ENCODE measurements around the gene KRT7.
"Not testable (repeated sequence)": the region's sequence is repeated elsewhere in the genome, so short reads cannot be mapped to it uniquely, and the experiment has no call there.

Gene KRT7

DNA sequence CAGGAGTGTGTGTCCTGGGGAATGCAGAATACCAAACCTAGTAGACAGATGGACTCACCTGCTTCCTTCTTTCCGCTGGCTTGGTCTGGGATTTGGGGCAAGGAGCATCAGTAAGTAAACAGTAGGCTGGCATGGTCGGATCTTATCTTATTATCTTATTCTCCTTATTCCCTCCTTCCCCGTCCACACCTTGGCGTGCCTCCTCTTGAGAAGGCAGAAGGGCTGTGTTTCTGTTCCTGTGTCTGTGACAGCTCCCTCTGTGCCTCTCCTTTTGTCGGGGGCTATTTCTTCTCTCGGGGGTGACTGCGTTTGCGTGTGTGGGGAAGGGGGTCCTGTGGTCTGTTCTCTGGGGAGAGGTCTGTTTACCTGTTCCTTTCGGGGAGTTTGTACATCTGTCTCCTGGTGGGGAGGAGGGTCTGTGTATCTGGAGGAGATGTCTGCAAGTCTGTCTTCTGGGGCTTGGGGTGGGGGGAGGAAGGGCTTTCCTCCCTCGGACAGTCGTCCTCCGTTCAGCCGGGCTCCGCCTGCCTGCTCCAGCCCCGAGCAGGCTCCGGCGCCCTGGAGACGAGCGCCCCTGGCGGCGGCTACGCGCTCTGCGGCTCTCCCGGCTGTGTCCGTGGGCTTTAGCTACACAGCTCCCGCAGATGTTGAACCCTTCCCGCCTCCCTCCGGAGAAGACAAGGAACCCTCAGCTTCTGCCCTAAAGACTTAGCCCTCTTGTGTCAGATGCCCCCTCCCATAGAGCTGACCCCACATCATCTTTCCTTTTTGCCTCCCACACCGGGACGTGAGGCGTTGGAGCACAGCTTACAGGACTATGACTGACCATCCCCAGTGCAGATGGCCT lies 45.8 kb downstream of the KRT7 start:
- peak; percentile 84 for DNase-seq (ENCODE audit: low spot score)

DNA sequence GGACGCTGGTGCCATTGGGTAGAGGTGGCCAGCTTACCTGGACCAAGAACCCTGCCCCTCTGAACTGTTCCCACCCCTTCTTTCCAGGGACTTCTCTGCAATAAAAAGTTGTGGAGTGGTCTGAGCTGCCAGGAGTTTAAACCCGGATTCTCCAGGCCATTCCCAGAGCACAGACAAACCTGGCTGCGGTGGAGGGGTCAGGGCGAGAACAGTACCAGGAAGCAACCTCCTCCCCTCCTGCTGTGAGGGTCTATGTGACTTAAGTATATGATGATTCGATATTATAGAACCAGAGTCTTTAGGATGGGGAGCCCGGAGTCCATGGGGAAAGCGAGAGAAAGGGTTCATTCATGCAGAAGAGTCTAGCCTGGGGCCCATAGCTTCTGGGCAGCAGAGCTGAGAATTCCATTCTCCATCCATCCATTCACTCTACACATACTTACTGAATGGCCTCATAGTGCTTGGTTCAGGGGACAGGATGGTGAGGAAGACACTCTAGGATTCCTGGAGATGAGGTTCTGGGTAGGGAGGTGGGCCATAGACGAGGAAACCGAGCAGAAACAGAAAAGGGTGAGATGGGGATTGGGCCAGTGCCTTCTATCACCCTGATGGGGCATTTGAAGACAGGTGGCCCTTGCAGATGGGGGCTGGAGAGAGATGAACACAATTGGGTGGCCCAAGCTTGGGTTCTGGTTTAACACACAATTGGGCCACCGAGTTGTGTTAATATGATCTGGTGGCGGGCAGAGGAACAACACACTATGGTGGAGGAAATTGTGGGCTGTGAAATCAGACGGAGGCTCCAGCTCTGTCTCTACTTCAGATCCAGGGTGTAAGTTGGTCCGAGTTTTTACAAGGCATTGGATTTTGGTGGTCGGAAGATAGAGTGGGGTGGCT lies 46.6 kb downstream of the KRT7 start:
- DNase-seq (ENCODE audit: low spot score) = no peak

DNA sequence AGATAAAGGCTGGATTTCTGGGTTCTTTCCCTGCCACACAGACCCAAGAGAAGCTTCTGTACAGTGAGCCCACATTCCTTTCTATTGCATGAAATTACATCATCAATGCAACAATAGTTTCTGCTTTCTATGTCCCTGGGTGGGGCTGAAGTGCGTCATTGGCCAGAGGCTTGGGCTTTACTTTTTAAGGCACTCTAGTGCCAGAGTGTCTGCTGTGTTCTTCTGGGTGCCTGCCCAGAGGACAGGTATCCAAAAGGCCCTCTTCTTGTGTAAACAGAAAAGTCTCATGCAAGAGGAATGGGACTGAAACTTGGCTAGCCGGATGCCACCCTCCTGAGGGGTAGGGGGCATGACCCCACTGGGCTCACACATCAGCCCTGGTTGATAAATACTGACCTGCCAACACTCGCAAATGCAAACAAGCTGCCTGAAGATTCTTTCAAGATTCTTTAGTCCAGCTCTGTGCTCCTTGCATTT lies 47.3 kb downstream of the KRT7 start:
- DNase-seq (ENCODE audit: low spot score) = no peak

DNA sequence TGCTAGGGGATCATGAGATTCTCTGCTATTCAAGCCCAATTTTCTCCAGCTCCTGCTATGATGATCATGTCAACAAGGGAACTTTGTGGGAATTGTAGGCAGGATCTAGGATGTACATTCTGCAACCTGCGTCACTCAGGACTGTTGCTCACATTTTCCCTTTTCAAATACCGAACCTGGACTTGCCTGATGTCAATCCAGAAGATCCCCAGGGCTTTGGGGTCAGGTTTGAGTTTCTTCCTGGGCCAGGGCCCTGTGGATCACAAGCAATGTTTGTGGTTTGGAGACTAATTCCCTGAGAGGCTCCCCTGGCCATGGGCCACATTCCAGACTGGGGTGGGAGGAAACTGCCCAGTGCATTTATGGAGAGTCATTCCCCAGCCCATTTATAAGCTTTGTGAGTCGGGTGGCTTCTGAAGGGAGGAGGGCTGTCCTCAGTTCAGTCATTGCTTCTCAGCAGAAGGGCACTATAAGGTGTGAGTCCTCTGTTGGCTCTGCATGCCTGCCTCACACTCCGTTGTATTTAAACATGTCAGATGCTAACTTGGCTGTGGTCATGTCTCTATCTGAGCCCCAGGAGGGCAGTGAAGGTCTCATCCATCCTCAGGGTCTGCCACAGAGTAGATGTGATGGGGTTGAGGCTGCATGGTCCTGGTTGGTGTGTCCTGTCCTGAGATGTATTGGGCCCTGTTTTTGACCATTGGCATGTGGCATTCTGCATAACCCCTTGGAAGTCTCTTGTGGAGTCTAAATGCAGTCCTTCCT lies 47.9 kb downstream of the KRT7 start:
- DNase-seq (ENCODE audit: low spot score) = no peak

DNA sequence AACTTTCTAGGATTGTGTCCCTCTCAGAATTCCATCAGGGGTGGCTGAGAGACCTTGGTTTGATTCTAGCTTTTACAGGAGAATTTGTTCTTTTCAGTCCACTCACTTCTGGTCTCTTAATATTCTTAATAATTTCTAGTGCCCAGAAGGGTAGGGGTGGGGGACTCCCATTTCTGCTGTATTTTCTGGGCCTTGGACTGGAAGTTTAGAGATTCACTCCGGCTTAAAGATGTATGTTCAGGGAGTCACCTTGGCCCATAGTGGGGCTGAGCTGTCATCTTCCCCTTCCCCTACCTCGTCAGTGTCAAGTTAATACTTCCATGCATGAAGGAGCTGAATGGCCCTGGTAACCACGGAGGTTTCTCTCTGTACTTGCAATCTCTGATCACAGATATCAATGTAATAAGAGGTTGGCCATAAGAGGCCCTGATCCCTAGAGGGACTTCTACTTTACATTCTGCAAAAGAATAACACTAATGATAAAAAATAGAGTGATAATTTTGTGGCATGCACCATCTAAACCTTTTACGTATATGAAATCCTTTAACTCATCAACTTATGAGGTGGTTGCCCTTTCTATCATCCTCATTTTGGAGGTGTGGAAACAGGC lies 51.6 kb downstream of the KRT7 start:
- no peak for DNase-seq (ENCODE audit: low spot score)

DNA sequence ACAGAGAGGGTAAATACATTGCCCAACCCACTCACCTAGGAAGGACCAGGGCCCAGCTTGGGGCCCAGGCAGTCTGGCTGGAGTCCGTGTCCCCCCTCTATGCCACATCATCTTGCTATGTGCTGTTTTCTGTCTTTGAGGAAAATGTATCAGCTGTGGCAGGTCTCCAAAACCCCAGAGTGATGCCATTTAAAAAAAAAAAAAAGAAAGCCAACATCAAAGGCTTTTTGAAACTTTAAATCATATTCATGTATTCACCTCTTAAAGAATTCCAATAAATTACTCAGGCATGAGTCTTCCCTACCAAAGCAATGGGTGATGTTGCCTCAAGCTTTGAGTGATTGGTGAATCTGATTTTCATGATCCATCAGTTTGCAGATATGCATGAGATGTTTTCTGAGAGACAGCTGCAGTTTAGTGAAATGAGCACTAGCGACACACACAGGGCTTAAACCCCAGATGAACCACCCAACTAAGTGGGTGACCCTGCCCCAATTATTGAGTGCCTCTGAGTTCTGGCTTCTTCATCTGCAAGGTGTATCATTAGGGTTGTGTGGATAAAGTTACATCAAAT lies 52.2 kb downstream of the KRT7 start:
- no peak for DNase-seq (ENCODE audit: low spot score)

DNA sequence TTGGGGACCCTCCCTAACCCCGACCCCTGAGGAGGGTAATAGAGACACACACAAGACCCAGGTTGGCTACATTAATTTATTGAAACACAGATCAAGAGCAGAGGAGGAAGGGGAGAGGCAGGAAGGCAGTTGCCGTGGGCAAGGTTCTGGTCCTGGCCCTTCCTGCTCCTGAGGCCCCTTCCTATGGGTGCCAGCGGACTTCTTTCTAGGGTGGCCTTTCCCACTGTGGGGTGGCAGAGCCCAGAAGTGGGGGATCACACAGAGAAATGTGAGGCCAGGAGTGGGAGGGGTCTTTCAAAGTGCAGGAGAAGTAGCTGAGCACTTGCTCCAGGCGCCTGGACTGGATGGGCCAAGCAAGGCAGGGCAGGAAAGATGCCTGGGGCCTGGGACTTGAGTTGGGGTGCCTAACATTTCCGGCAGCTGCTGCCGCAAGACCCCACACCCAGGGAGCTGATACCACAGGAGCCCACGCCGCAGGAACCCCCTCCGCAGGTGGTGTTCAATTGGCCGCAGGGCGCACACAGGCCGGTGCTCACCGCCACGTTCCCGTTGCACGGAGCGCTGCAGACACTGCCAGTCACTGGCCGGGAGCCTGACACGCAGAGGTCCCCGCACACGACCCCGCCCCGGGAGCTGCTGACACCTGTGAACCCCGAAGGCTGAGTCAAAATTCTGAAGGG lies 52.9 kb downstream of the KRT7 start:
- DNase-seq (ENCODE audit: low spot score) = no peak

DNA sequence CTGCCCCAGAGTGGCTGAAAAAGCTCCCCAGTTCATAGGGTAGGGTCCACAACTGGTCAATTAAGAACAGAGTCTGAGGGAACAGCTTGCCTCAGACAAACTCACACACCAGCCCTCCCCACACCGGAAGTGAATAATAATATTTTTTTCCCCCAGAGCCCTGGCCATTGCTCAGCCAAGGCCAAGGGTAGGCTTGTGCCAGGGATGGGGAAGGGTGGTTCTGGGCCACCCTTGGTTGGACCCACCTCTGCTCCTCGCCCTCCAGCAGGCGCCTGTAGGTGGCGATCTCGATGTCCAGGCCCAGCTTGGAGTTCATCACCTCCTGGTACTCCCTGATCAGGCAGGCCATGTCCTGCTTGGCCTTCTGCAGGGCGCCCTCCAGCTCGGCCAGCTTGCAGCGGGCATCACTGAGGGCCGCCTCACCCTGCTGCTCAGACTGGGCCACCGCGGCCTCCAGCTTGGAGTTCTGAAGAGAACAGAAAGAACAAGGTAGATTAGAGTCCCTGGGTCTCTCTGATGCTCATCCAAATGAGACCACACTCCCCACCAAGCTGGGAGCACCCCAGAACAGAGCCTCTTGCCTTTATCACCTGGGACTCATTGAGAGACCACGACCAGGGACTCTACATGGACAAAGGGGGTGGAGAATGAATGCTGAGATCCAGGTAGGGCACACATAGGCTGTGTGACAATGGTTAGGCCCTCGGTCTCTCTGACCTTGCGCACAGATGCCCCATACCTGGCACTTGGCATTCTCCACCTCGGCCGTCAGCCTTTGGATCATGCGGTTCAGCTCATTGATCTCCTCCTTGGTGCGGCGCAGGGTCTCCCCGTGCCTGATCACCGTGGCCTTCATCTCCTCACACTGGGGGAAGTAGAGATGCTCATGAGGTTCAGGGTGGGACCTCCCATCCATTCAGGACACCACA lies 54.1 kb downstream of the KRT7 start:
- DNase-seq (ENCODE audit: low spot score) = not testable (repeated sequence)

DNA sequence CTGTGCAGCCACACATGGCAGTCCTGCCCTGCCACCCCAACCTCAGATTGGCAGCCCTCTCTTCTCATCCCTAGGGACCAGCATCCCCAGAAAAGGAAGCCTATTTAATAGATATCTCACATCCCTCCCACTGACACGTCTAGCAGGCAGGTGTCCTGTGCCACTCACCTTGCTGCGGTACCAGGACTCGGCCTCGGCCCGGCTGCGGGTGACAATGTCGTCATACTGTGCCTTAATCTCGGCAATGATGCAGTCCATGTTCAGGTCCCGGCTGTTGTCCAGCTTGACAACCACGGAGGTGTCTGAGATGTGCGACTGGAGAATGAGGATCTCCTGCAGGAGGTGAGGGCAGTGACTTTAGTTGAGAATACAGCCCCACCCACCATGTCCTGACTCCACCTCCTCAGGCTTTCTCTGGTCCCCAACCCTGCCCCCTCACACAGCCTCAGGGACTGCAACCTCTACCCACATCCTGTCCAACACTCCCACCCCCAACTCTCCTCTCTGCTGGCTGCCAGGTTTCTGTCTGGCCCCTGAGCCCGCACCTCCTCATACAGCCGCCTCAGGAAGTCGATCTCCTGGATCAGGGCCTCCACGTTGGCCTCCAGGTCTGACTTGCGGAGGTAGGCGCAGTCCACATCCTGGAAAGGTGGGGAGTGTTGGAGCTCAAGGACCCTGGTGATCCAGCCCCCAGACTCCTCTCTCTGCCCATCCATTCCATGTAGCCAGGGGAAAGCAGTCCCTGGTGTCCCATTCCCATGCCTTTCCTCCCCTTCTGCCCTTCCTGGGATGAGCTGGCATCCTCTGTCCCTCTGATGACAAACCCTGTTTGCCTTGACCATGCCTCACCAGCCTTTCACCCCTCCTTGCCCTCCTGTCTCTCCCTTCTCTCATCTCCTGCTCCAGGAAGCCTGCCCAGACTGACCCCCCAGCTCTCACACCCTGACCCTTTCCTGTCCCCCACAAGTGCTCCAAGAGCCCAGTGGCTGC lies 55.1 kb downstream of the KRT7 start:
- not testable (repeated sequence) for DNase-seq (ENCODE audit: low spot score)

DNA sequence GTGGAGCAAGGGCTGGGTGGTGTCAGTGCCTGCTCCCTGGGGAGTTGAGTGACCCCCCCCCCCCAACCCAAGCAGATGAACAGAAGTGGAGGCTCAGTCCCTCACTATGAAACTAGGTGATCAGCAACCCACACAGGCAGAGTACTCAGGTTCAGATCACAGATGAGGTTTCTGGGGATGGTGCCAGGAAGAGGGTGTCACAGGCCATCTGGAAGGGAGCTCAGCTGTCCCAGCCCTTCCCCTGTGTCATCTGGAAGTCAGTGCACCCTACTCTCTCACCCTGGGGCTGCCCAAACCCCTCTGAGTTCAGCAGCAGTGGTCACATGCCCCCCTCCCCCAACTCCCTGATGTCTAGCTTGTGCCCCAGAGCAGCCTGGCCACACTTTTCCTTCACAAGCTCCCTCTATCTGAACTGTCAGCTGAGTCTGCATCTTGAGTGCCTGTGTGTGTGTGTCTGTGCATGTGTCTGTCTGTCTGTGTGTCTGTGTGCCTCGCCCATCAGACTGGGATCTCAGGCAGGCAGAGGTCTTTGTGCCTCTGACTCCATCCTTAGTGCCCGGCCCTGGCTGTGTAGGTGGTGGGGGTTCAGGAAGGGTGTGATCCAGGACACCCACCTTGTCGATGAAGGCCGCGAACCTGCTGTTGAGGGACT lies 57.6 kb downstream of the KRT7 start:
- not testable (repeated sequence) for DNase-seq (ENCODE audit: low spot score)

DNA sequence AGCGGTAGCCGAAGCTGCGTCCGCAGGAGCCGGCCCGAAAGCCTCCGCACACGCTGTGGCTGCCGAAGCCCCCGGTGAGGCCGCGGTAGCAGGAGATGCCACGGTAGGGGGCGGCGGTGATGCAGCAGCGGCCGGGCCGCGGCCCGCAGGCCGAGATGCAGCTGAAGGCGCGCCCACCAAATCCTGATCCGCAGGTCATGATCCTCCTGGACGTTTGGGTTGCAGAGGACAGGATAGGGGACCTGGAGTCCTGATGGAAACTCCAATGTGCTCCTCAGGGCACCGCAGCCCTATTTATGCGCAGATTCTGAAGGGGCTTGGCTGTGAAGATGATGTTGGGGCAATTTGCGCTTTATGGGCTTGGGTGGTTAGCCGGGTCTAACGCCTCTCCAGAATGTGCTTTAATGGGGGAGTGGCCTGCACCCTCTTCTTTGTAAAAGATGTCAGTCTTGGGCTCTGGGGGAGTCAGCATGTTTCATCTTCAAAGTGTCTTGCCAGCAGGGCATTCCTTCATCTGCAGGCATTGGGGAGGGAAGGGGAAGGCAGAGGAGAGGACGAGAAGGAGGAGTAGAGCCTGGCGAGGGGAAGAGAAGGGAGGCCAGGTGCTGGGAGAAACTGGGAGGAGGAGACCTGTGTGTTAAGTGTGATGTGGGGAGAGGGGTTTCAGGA lies 58.4 kb downstream of the KRT7 start, which contains the start of gene KRT81:
TSS of gene KRT81 (minus strand) at position 268 of the 669 bp plus-strand sequence. CDS start at position 199, 69 bp downstream.
- DNase-seq (ENCODE audit: low spot score) = no peak

DNA sequence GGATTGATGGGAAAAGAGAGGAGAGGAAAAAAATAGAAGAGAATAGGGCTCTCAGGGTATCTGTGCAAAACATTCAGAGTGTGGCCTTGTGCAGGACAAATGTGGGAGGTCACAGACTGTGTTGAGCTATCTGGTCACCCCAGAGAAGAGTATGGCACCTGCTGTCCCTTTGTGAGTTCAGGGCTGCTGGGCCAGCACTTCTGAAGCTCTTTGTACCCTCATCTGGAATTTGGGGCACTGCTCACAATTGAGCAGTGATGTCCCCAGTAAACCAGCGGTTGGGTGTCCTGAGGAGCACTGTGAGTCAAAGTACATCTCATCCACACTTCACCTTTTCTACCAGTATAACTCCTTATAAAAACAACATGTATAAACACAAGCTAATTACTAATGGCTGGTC lies 60.9 kb downstream of the KRT7 start:
- DNase-seq (ENCODE audit: low spot score) = no peak

DNA sequence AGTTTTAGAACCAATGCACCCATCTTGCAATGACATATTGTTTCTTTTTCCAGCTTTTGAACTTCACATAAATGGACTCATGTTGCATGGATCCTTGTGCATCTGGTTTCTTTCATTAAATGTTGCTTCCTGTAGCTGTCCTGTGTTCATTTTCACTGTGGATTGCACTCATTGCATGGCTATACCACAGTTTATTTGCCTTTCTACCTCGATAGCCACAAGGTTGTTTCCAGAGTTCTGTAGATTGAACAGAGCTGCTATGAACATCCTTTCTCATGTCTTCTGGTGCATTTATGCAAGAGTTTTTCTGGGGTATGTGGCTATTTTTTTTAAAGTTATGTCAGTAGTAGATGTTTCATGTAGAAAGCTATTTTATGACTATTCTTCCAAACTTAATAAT lies 61.8 kb downstream of the KRT7 start:
- DNase-seq (ENCODE audit: low spot score) = no peak

DNA sequence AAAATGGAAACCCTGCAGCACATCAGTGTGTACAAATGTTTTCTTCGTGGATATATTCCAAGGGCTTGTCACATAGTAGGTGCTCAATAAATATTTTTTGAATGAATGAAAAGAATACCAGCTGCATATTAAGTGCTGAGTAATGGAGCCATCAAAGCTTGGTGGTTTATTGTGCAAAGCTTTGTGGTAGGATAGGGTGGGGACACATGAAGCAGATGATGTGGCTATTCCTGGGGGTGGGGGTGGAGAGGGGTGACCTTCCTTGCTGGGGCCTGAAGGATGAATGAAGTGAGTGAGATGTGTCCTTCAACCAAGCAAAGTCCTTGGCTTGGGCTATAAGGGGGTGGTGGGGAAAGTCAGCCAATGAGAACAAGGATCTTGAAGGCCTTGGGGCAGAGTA lies 62.6 kb downstream of the KRT7 start:
- DNase-seq (ENCODE audit: low spot score) = no peak

DNA sequence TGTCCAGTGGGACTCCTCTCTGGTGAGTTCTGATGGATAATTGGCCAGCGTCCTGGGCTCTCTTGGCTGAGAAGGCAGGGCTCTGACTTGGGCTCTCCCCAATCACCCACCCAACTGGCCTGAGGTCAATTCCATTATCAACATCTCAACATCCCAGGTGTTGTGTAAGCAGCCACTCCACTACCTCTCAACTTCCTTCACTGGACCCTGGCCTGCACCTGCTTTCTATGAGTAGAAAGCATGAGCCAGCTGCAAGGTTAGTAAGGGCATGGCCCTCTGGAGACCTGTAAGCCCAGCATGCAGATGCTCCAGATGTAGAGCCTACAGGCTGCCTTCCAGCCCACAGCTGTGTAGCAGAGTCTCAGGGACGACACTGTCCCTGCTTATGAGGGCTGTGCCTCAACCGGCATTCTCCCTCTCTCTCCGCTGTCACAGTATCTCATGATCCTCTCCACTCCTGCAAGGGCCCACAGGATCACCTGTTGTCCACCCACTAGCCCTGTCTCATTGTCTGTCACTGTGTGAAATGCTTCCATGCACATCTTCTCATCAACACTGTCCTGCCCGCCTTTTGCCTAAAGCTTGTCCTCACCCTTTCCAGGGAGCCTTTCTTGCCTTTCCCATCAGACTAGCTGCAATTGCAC lies 63.7 kb downstream of the KRT7 start:
- DNase-seq (ENCODE audit: low spot score) = no peak
